Heart left ventricle (tissue), 13 donors: ENCODE measurements around the gene MRFAP1.

Source experiments
- CTCF ChIP-seq, 12 donors: fragments of 200-600 bp; sonication (generic) in 4 of 12; IDR thresholded peaks; one replicate each; pipeline versions ENCODE4 v1.5.0 to v1.8.0; 2018 to 2022; ENCODE audit warnings: antibody characterized with exemption in 12 of 12, mild to moderate bottlenecking in 5 of 12
- POLR2A ChIP-seq, 2 donors: fragments of 450-650 bp; IDR thresholded peaks; one replicate each; pipeline ENCODE4 v1.6.1; 2017; ENCODE audit warnings: antibody characterized with exemption in 2 of 2, mild to moderate bottlenecking in 2 of 2, moderate library complexity in 2 of 2
- donor health status: ischemic (EF 13 %, LVEDD 7.1; RV severe dilation, severe dysfunction).
- donor health status: DM: no; HTN: yes; CAD: no.
- donor health status: DM: no; HTN: no; CAD: no.
- donor health status: ischemic (EF 25% LVEDD 6.9; RV normal size, moderate dysfunction).
- donor health status: ischemic (EF 25% LVEDD 5.7; RV mildly dilated, moderate dysfunction).
- donor health status: ischemic (EF 35%, LVEDD 5.7; RV mildly dilated, moderate dysfunction).
- donor health status: nonischemic (EF 11% LVEDD 7.7; RV severe dilation, severe dysfunction).
- donor health status: DM: yes; HTN: yes; CAD: no.
- donor health status: PGD.
- donor health status: ischemic (EF 29% LVEDD 5.4; RV normal size, mild dysfunction).
- donor health status: nonischemic (EF 23%, LVEDD 6.1; RV moderate dilation, normal function).

- TF ChIP-seq POLR2A (IDR thresholded peaks at IDR 0.05) = no peak
- no peak for TF ChIP-seq CTCF (IDR thresholded peaks at IDR 0.05)
These were observed 882 bp downstream of the MRFAP1 start for GRCh38 chr4:6641164-6641970.
